HepG2 (cell line): ENCODE data around the gene ZFHX3. TPM values are rescaled to one million over a fixed set of nuclear protein-coding genes. Genes with fewer than 3 reads are reported as not detected.
A peak's percentile ranks its signal among the peaks of the same experiment; 100 is the strongest.

Experiments used
- BHLHE40 ChIP-seq: IDR thresholded peaks from 2 replicates; pipeline ENCODE4 v1.6.1; 2011; ENCODE audit warnings: low read length, improper control_type of control experiment
- FOXA1 ChIP-seq, 2 experiments: fragments of 450-650 bp in 1 of 2; sonication (generic) in 1 of 2; formaldehyde crosslinking in 1 of 2; IDR thresholded peaks; 2 replicates each; pipeline versions ENCODE4 v1.4.0 to v1.6.1; 2016 to 2020; ENCODE audit warnings: missing genetic modification reagents in 1 of 2
- HNRNPH1 ChIP-seq: fragments of 200-400 bp; formaldehyde crosslinking; optimal IDR thresholded peaks from 2 replicates; pipeline ENCODE3; 2017; ENCODE audit warnings: mild to moderate bottlenecking, low read depth, low read length
- JUN ChIP-seq: sonication (generic); formaldehyde crosslinking; IDR thresholded peaks from 2 replicates; pipeline ENCODE4 v1.4.0; 2020; ENCODE audit warnings: mild to moderate bottlenecking, missing genetic modification reagents
- MAZ ChIP-seq, 2 experiments: sonication (generic) in 1 of 2; formaldehyde crosslinking in 1 of 2; IDR thresholded peaks; 2 replicates each; pipeline versions ENCODE4 v1.5.0 to v1.6.1; 2012 to 2020; ENCODE audit warnings: low read depth in 2 of 2, mild to moderate bottlenecking in 2 of 2, borderline replicate concordance in 1 of 2, improper control_type of control experiment in 1 of 2, low read length in 1 of 2, missing genetic modification reagents in 1 of 2, moderate library complexity in 1 of 2
- MNT ChIP-seq: fragments of 450-650 bp; IDR thresholded peaks from 2 replicates; pipeline ENCODE4 v1.6.1; 2016
- MYPOP ChIP-seq: sonication (generic); formaldehyde crosslinking; IDR thresholded peaks from 2 replicates; pipeline ENCODE4 v1.8.1; 2023; ENCODE audit warnings: mild to moderate bottlenecking, moderate library complexity, missing genetic modification reagents
- NBN ChIP-seq: fragments of 450-650 bp; conservative IDR thresholded peaks from 2 replicates; pipeline ENCODE4 v1.6.1; 2017
- NR2F6 ChIP-seq, 2 experiments: IDR thresholded peaks; 2 replicates each; pipeline ENCODE4 v1.6.1; 2016; ENCODE audit warnings: antibody characterized with exemption in 1 of 2, mild to moderate bottlenecking in 1 of 2
- PATZ1 ChIP-seq: sonication (generic); formaldehyde crosslinking; IDR thresholded peaks from 2 replicates; pipeline ENCODE4 v1.4.0; 2020; ENCODE audit warnings: missing genetic modification reagents
- PRDM4 ChIP-seq: sonication (generic); formaldehyde crosslinking; IDR thresholded peaks from 2 replicates; pipeline ENCODE4 v1.9.0; 2021; ENCODE audit warnings: missing genetic modification reagents, borderline replicate concordance
- TBX2 ChIP-seq: sonication (generic); formaldehyde crosslinking; IDR thresholded peaks from 2 replicates; pipeline ENCODE4 v1.5.0; 2020; ENCODE audit warnings: missing genetic modification reagents, mild to moderate bottlenecking, borderline replicate concordance
- WIZ ChIP-seq: sonication (generic); formaldehyde crosslinking; IDR thresholded peaks from 2 replicates; pipeline ENCODE4 v1.5.1; 2020; ENCODE audit warnings: mild to moderate bottlenecking, missing genetic modification reagents
- ZFP82 ChIP-seq: sonication (generic); formaldehyde crosslinking; IDR thresholded peaks from 2 replicates; pipeline ENCODE4 v1.5.1; 2020; ENCODE audit warnings: mild to moderate bottlenecking, missing genetic modification reagents, borderline replicate concordance
- ZNF205 ChIP-seq: IDR thresholded peaks from 2 replicates; pipeline ENCODE4 v1.6.1; 2018; ENCODE audit warnings: missing biosample characterization, missing genetic modification reagents
- ZNF280D ChIP-seq: sonication (generic); formaldehyde crosslinking; IDR thresholded peaks from 2 replicates; pipeline ENCODE4 v1.5.1; 2020; ENCODE audit warnings: mild to moderate bottlenecking, missing genetic modification reagents
- ZNF577 ChIP-seq: sonication (generic); formaldehyde crosslinking; IDR thresholded peaks from 2 replicates; pipeline ENCODE4 v1.4.0; 2020; ENCODE audit warnings: mild to moderate bottlenecking, low read depth, missing genetic modification reagents, borderline replicate concordance
- polyA plus RNA-seq, 8 experiments: library from polyadenylated mRNA; depleted of rRNA in 3 of 8; stranded (reverse) in 7 of 8; unstranded in 1 of 8; fragments of >200 nt; fragmentation: Illumina TruSeq in 4 of 8; extraction: Trizol in 4 of 8; gene quantifications; 2 replicates each; pipeline versions ENCODE4 v1.2.1 to v1.2.3, GENCODE V29; 2011 to 2016; ENCODE audit warnings: low read depth in 4 of 8, missing spikeins in 1 of 8, mixed read lengths in 1 of 8; ENCODE audit not compliant: insufficient read depth in 1 of 8
- total RNA-seq, 5 experiments: library from RNA; depleted of rRNA; stranded (reverse); fragments of >200 nt; fragmentation: Illumina TruSeq; extraction: Trizol; gene quantifications; 2 replicates each; pipeline ENCODE4 v1.2.3, GENCODE V29; 2016; ENCODE audit warnings: low read depth in 1 of 5

Gene ZFHX3
- total and polyA plus RNA-seq, 2 of the 13 experiments (the other 11 are each of a cell fraction or from before 2014, with no cell fraction given): 5.0 to 6.0 TPM

- TF ChIP-seq ZNF280D (peak; percentile 86; the same call in 1 of the 2 replicates), HNRNPH1 (no peak), NBN (no peak), ZNF577 (no peak), MNT (no peak), FOXA1 (IDR thresholded peaks at IDR 0.05) (peak; percentile 59; the same call in 1 of the 2 replicates), FOXA1 (CRISPR knock-in tag; IDR thresholded peaks at IDR 0.05) (peak; percentile 98), BHLHE40 (peak; percentile 55; the same call in 1 of the 2 replicates), JUN (CRISPR knock-in tag) (no peak), ZFP82 (no peak), ZNF205 (CRISPR knock-in tag) (no peak), MYPOP (CRISPR knock-in tag) (no peak), MAZ (IDR thresholded peaks at IDR 0.05; ENCODE audit: borderline replicate concordance, low read depth, low read length) (peak; percentile 63; the same call in 1 of the 2 replicates), MAZ (CRISPR knock-in tag; IDR thresholded peaks at IDR 0.05; ENCODE audit: low read depth) (no peak), NR2F6 (IDR thresholded peaks at IDR 0.05) (peak; percentile 85), NR2F6 (CRISPR knock-in tag; IDR thresholded peaks at IDR 0.05) (peak; percentile 89), WIZ (CRISPR knock-in tag) (no peak), PRDM4 (CRISPR knock-in tag) (no peak), TBX2 (peak; percentile 96), PATZ1 (CRISPR knock-in tag) (peak; percentile 92)
Observed at GRCh38 chr16:72927199-72928089, 120.5 kb downstream of the ZFHX3 start (continued).
